CD4-positive, alpha-beta T cell treated with Interleukin-17A for 4 hours (primary cell): ENCODE results near the gene CNIH4.
A peak's percentile ranks its signal among the peaks of the same experiment; 100 is the strongest.
"Not testable (repeated sequence)": the region's sequence is repeated elsewhere in the genome, so short reads cannot be mapped to it uniquely, and the experiment has no call there.

Experiments used
- DNase-seq: peaks from one replicate; pipeline ENCODE4 v3.0.0-alpha.2; 2020; ENCODE audit warnings: mixed read lengths

The CNIH4 gene

GRCh38 chr1:224356685-224357625, at the start of gene CNIH4:
CNIH4 (plus strand) TSS chr1:224356879; CDS start chr1:224356925, 46 bp downstream.
- DNase-seq, result peak; percentile 92

- no peak for DNase-seq
These were observed 48.6 kb upstream of the CNIH4 start for GRCh38 chr1:224308064-224308463.

- not testable (repeated sequence) for DNase-seq
These were observed 45.2 kb upstream of the CNIH4 start for GRCh38 chr1:224311503-224311902.

- DNase-seq, result no peak
These were observed 44.7 kb upstream of the CNIH4 start for GRCh38 chr1:224312025-224312424.

GRCh38 chr1:224317383-224318045, 39.2 kb upstream of the CNIH4 start:
- DNase-seq, result no peak

GRCh38 chr1:224321706-224322105, 35.0 kb upstream of the CNIH4 start:
- no peak for DNase-seq

- DNase-seq, result no peak
These were observed 30.7 kb upstream of the CNIH4 start for GRCh38 chr1:224325959-224326358.

- no peak for DNase-seq
These were observed 28.0 kb upstream of the CNIH4 start for GRCh38 chr1:224328644-224329043.

- DNase-seq, result no peak
These were observed 27.2 kb upstream of the CNIH4 start for GRCh38 chr1:224329484-224329841.

- DNase-seq, result peak; percentile 83
These were observed 26.6 kb upstream of the CNIH4 start, which contains the start of gene NVL for GRCh38 chr1:224329842-224330753. NVL (minus strand) TSS chr1:224330172; CDS start chr1:224330127, 45 bp downstream.

GRCh38 chr1:224331326-224331725, 25.4 kb upstream of the CNIH4 start:
- no peak for DNase-seq

GRCh38 chr1:224331824-224332223, 24.9 kb upstream of the CNIH4 start:
- no peak for DNase-seq

GRCh38 chr1:224333309-224333926, 23.3 kb upstream of the CNIH4 start:
- peak; percentile 38 for DNase-seq

GRCh38 chr1:224333939-224334786, 22.5 kb upstream of the CNIH4 start:
- DNase-seq, result no peak

- no peak for DNase-seq
These were observed 18.4 kb upstream of the CNIH4 start for GRCh38 chr1:224338150-224338838.

GRCh38 chr1:224339442-224340033, 17.1 kb upstream of the CNIH4 start:
- DNase-seq, result no peak

GRCh38 chr1:224340453-224341384, 16.0 kb upstream of the CNIH4 start:
- DNase-seq, result peak; percentile 68

GRCh38 chr1:224343679-224344078, 13.0 kb upstream of the CNIH4 start:
- no peak for DNase-seq

GRCh38 chr1:224348137-224348536, 8.5 kb upstream of the CNIH4 start:
- no peak for DNase-seq
